A673 (cell line): ENCODE results near the gene TDRKH.

Experiments used
- EZH2 ChIP-seq: fragments of 200-600 bp; sonication (generic); IDR thresholded peaks from 2 replicates; pipeline ENCODE4 v1.6.1; 2017; ENCODE audit warnings: borderline replicate concordance, low read depth, mild to moderate bottlenecking, mixed read lengths, antibody characterized with exemption, low read length; ENCODE audit not compliant: poor library complexity, severe bottlenecking
- TF ChIP-seq, protein P1 (sequence below): fragments of 300-800, 200-600 bp; sonication (generic); conservative IDR thresholded peaks from 2 replicates; pipeline ENCODE4 v1.5.1; 2017; ENCODE audit warnings: low read depth, mild to moderate bottlenecking, antibody characterized with exemption, low read length, moderate library complexity, mixed read lengths

DNA sequence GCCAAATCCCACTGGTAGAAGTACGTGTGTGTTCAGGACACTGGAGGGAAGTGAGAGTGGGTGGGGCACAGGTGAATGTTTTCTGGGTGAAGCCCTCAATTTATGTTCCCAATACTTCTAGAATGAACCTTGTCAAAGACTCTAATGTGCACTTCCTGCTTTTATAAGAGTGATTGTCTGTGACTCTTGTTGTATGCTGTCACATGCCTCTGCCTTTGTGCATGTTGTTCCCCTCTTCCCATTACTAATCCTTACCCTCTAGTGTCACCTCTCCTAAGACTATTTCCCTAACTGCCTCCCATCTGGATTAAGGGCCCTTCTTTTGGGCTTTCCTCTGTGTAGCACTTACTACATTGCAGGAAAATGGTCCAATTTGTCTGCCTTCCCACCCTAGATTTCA lies 17.5 kb upstream of the TDRKH start:
- TF ChIP-seq, protein P1, sequence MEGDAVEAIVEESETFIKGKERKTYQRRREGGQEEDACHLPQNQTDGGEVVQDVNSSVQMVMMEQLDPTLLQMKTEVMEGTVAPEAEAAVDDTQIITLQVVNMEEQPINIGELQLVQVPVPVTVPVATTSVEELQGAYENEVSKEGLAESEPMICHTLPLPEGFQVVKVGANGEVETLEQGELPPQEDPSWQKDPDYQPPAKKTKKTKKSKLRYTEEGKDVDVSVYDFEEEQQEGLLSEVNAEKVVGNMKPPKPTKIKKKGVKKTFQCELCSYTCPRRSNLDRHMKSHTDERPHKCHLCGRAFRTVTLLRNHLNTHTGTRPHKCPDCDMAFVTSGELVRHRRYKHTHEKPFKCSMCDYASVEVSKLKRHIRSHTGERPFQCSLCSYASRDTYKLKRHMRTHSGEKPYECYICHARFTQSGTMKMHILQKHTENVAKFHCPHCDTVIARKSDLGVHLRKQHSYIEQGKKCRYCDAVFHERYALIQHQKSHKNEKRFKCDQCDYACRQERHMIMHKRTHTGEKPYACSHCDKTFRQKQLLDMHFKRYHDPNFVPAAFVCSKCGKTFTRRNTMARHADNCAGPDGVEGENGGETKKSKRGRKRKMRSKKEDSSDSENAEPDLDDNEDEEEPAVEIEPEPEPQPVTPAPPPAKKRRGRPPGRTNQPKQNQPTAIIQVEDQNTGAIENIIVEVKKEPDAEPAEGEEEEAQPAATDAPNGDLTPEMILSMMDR: no peak
- TF ChIP-seq EZH2: no peak
